Liver (tissue), 9 donors: Measurements from ENCODE around the gene LIPG. TPM values are rescaled to one million over a fixed set of nuclear protein-coding genes. Genes with fewer than 3 reads are reported as not detected.
A peak's percentile ranks its signal among the peaks of the same experiment; 100 is the strongest.

Source experiments
- DNase-seq: peaks from one replicate; pipeline ENCODE4 v3.0.0-alpha.2; 2017; ENCODE audit warnings: low spot score
- H3K27ac ChIP-seq, 2 donors: one replicate each; pipeline ENCODE4 v1.7.0; 2013; ENCODE audit warnings: inconsistent platforms in 2 of 2, low read length in 2 of 2, control low read depth in 1 of 2, low read depth in 1 of 2, mild to moderate bottlenecking in 1 of 2
- H3K27me3 ChIP-seq, 4 donors: one replicate each; pipeline versions ENCODE4 v1.6.1 to v1.7.0; 2013; ENCODE audit warnings: low read length in 3 of 4, inconsistent platforms in 1 of 4, mild to moderate bottlenecking in 1 of 4, moderate library complexity in 1 of 4; ENCODE audit not compliant: control insufficient read depth in 4 of 4, insufficient read depth in 4 of 4
- H3K36me3 ChIP-seq, 4 donors: one replicate each; pipeline versions ENCODE4 v1.6.1 to v1.7.0; 2013; ENCODE audit warnings: low read length in 3 of 4, mild to moderate bottlenecking in 3 of 4, low read depth in 1 of 4, moderate library complexity in 1 of 4; ENCODE audit not compliant: control insufficient read depth in 4 of 4, insufficient read depth in 3 of 4
- H3K4me1 ChIP-seq, 4 donors: one replicate each; pipeline versions ENCODE4 v1.6.1 to v1.7.0; 2013; ENCODE audit warnings: low read length in 3 of 4, mild to moderate bottlenecking in 3 of 4, moderate library complexity in 1 of 4; ENCODE audit not compliant: control insufficient read depth in 4 of 4, insufficient read depth in 4 of 4
- H3K4me3 ChIP-seq, 3 donors: one replicate each; pipeline versions ENCODE4 v1.6.1 to v1.7.0; 2013; ENCODE audit warnings: low read length in 3 of 3, control low read depth in 1 of 3, low read depth in 1 of 3, mild to moderate bottlenecking in 1 of 3
- H3K9ac ChIP-seq, 2 donors: one replicate each; pipeline ENCODE4 v1.7.0; 2013; ENCODE audit warnings: low read length in 2 of 2, mild to moderate bottlenecking in 2 of 2, moderate library complexity in 2 of 2, control low read depth in 1 of 2, low read depth in 1 of 2
- H3K9me3 ChIP-seq, 4 donors: one replicate each; pipeline versions ENCODE4 v1.6.1 to v1.7.0; 2013; ENCODE audit warnings: low read length in 3 of 4; ENCODE audit not compliant: control insufficient read depth in 4 of 4
- FOXA1 ChIP-seq: IDR thresholded peaks from 2 replicates; pipeline ENCODE4 v1.6.1; 2016; ENCODE audit warnings: antibody characterized with exemption
- FOXA2 ChIP-seq: IDR thresholded peaks from 2 replicates; pipeline ENCODE4 v1.6.1; 2016; ENCODE audit warnings: antibody characterized with exemption
- GABPA ChIP-seq, 2 donors: IDR thresholded peaks in 1 of 2; conservative IDR thresholded peaks in 1 of 2; 2 replicates each; pipeline ENCODE4 v1.6.1; 2016; ENCODE audit warnings: antibody characterized with exemption in 2 of 2, mild to moderate bottlenecking in 1 of 2, moderate library complexity in 1 of 2
- HNF4A ChIP-seq, 2 donors: conservative IDR thresholded peaks; 2 replicates each; pipeline ENCODE4 v1.6.1; 2016; ENCODE audit warnings: antibody characterized with exemption in 2 of 2, mild to moderate bottlenecking in 2 of 2
- JUND ChIP-seq, 2 donors: IDR thresholded peaks; 2 replicates each; pipeline ENCODE4 v1.6.1; 2016; ENCODE audit warnings: antibody characterized with exemption in 2 of 2
- MAX ChIP-seq: IDR thresholded peaks from 2 replicates; pipeline ENCODE4 v1.6.1; 2016; ENCODE audit warnings: antibody characterized with exemption
- NR2F2 ChIP-seq: IDR thresholded peaks from 2 replicates; pipeline ENCODE4 v1.6.1; 2016; ENCODE audit warnings: antibody characterized with exemption
- RAD21 ChIP-seq, 2 donors: IDR thresholded peaks; 2 replicates each; pipeline ENCODE4 v1.6.1; 2016; ENCODE audit warnings: antibody characterized with exemption in 2 of 2, mild to moderate bottlenecking in 2 of 2
- REST ChIP-seq: IDR thresholded peaks from 2 replicates; pipeline ENCODE4 v1.6.1; 2016; ENCODE audit warnings: antibody characterized with exemption, mild to moderate bottlenecking
- SP1 ChIP-seq: IDR thresholded peaks from 2 replicates; pipeline ENCODE4 v1.6.1; 2018; ENCODE audit warnings: antibody characterized with exemption, mild to moderate bottlenecking
- TAF1 ChIP-seq: conservative IDR thresholded peaks from 2 replicates; pipeline ENCODE4 v1.6.1; 2016; ENCODE audit warnings: antibody characterized with exemption, mild to moderate bottlenecking
- YY1 ChIP-seq: IDR thresholded peaks from 2 replicates; pipeline ENCODE4 v1.6.1; 2016; ENCODE audit warnings: antibody characterized with exemption, mild to moderate bottlenecking
- ZBTB33 ChIP-seq: IDR thresholded peaks from 2 replicates; pipeline ENCODE4 v1.6.1; 2016; ENCODE audit warnings: antibody characterized with exemption
- WGBS: extraction: QIAGEN DNeasy Blood & Tissue Kit; methylation state at CpG from one replicate; pipeline ENCODE4 v1.1.7; 2013; 5-methylcytosine and 5-hydroxymethylcytosine counted together
- polyA plus RNA-seq, 2 donors: library from polyadenylated mRNA; stranded (reverse) in 1 of 2; unstranded in 1 of 2; fragments of 200-250 nt in 1 of 2; fragments of >200 nt in 1 of 2; fragmentation: Nextera tagmentation in 1 of 2; extraction: Ambion mirVana in 1 of 2; gene quantifications; one replicate each; pipeline versions ENCODE4 v1.2.1 to v1.2.3, GENCODE V29; 2013 to 2015
- total RNA-seq, 2 donors: library from RNA; depleted of rRNA; stranded (reverse); fragments of >200 nt; gene quantifications; one replicate each; pipeline ENCODE4 v1.2.3, GENCODE V29; 2014
- donor health status: healthy.
- donor health status: healthy.
- donor health status: healthy.
- donor health status: healthy.
- donor health status: healthy.

Gene LIPG
- total and polyA plus RNA-seq, 4 donors = 2.8 to 150 (median 39.7) TPM

GRCh38 chr18:49564518-49564834, 2.6 kb downstream of the LIPG start (continued):
- peak; percentile 63 for TF ChIP-seq REST

GRCh38 chr18:49565101-49565500, 3.2 kb downstream of the LIPG start:
- H3K9me3 ChIP-seq = no peaks in the 10 kb centered on the region
- TF ChIP-seq NR2F2 = no peak
- TF ChIP-seq RAD21 (IDR thresholded peaks at IDR 0.05) = no peak
- TF ChIP-seq SP1 = no peak
- no peak for TF ChIP-seq ZBTB33
- TF ChIP-seq FOXA2 = no peak
- TF ChIP-seq JUND (IDR thresholded peaks at IDR 0.05) = no peak
- no peak for TF ChIP-seq FOXA1

GRCh38 chr18:49565612-49566011, 3.8 kb downstream of the LIPG start:
- WGBS = 25% methylated on average over 5 of the region's 5 CpGs
- no peaks in the 10 kb centered on the region for H3K9me3 ChIP-seq
- TF ChIP-seq RAD21 (IDR thresholded peaks at IDR 0.05) (peak in 1 of 2 donors; percentile 34), YY1 (no peak), JUND (IDR thresholded peaks at IDR 0.05) (peak in 1 of 2 donors; percentile 24)
- H3K4me1 ChIP-seq = peaks cover 0 to 36% (median 27%) of the 10 kb centered on the region in 4 donors
- DNase-seq = no peak
- peaks cover 11 to 44% (median 30%) of the 10 kb centered on the region in 4 donors for H3K36me3 ChIP-seq
- no peak overlapping the region for H3K9ac ChIP-seq
- H3K27ac ChIP-seq = no peak overlapping the region
- H3K4me3 ChIP-seq = peak overlapping the region in 2 of 3 donors; percentile 60 to 94
- no peaks in the 10 kb centered on the region for H3K27me3 ChIP-seq

More at GRCh38 chr18:49565101-49565500, 3.2 kb downstream of the LIPG start:
- peak overlapping the region in 1 of 2 donors; percentile 27 for H3K27ac ChIP-seq
- no peak for DNase-seq
- H3K27me3 ChIP-seq = no peaks in the 10 kb centered on the region
- peaks cover 0 to 41% (median 32%) of the 10 kb centered on the region in 4 donors for H3K4me1 ChIP-seq
- H3K9ac ChIP-seq = peak overlapping the region in 1 of 2 donors; percentile 75
- H3K4me3 ChIP-seq = peak overlapping the region; percentile 27 to 94 (median 60)
- WGBS = 37% methylated on average over 9 of the region's 9 CpGs
- H3K36me3 ChIP-seq = peaks cover 11 to 41% (median 26%) of the 10 kb centered on the region in 4 donors

- TF ChIP-seq MAX (no peak), JUND (IDR thresholded peaks at IDR 0.05) (no peak), ZBTB33 (no peak), FOXA1 (no peak), HNF4A (conservative IDR thresholded peaks at IDR 0.05) (no peak), TAF1 (no peak), NR2F2 (no peak), GABPA (IDR thresholded peaks at IDR 0.05 in 1 of 2, conservative IDR thresholded peaks at IDR 0.05 in 1 of 2) (no peak), YY1 (no peak), SP1 (no peak), FOXA2 (no peak)
- no peak overlapping the region for H3K27ac ChIP-seq
- H3K9ac ChIP-seq = peak overlapping the region in 1 of 2 donors; percentile 33
- no peaks in the 10 kb centered on the region for H3K27me3 ChIP-seq
- peaks cover 11 to 50% (median 36%) of the 10 kb centered on the region in 4 donors for H3K36me3 ChIP-seq
- H3K4me1 ChIP-seq = peaks cover 0 to 29% (median 24%) of the 10 kb centered on the region in 4 donors
- 73% methylated on average over 3 of the region's 3 CpGs for WGBS
- no peak overlapping the region for H3K4me3 ChIP-seq
- DNase-seq = no peak
- no peaks in the 10 kb centered on the region for H3K9me3 ChIP-seq
These were observed 4.4 kb downstream of the LIPG start for GRCh38 chr18:49566217-49566770.
